ENCODE measurements around the gene SPAG6. TPM values are rescaled to one million over a fixed set of nuclear protein-coding genes. Genes with fewer than 3 reads are reported as not detected.

The SPAG6 gene
- total and polyA plus RNA-seq, 2 experiments from 2014 or later, result 0.21 TPM; not detected in 1

DNA sequence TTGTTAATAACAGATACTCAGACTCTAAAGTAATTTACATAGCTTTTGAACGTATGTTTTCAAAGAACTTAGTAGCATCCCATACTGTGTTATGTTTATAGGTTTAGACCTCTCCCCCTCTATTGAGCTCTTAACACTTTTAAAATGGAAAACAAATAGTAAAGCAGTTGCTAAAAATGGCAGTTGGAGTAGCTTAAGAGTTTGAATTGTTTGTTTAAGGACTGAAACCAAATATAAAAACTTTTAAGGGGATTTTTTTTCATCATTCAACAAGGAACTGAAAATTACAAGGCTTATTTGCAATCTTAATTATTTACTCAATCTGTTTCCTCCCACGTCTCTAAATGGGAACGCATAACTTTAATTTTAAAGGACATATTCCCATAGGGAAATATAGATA, 1.6 kb upstream of the SPAG6 start:
- Mint-ChIP-seq H3K9me3 (no peaks in the 10 kb centered on the region), H3K4me1 (peaks cover 10% of the 10 kb centered on the region), H3K36me3 (ENCODE audit: low read depth) (no peaks in the 10 kb centered on the region), H3K27ac (no peak overlapping the region), H3K27me3 (ENCODE audit: insufficient read depth, low read depth, poor library complexity) (peaks cover 91% of the 10 kb centered on the region), H3K4me3 (no peak overlapping the region)
- no peaks in the 10 kb centered on the region for H3K9me2 ChIP-seq (ENCODE audit: insufficient read depth)
- H3K4me1 ChIP-seq (ENCODE audit: insufficient read depth), result peaks cover 20% of the 10 kb centered on the region
- H3K4me3 ChIP-seq, result no peak overlapping the region
- H4K20me1 ChIP-seq (replicated peaks; ENCODE audit: insufficient read depth), result peaks cover 9% of the 10 kb centered on the region
- no peak overlapping the region for H3K4me2 ChIP-seq
- H2AFZ ChIP-seq, result no peak overlapping the region
- no peaks in the 10 kb centered on the region for H3K36me3 ChIP-seq (ENCODE audit: insufficient read depth)
- H3K27me3 ChIP-seq (ENCODE audit: insufficient read depth), result peaks cover 100% of the 10 kb centered on the region
- TF ChIP-seq CREB1 (CRISPR knock-in tag; IDR thresholded peaks at IDR 0.05; ENCODE audit: low read depth) (no peak), JUNB (IDR thresholded peaks at IDR 0.05; ENCODE audit: unreplicated experiment) (no peak), NANOG (IDR thresholded peaks at IDR 0.05; ENCODE audit: borderline replicate concordance) (no peak), ZNF114 (CRISPR knock-in tag; IDR thresholded peaks at IDR 0.05) (no peak), EZH2 (IDR thresholded peaks at IDR 0.05; ENCODE audit: low read depth, unreplicated experiment) (no peak), ZNF331 (CRISPR knock-in tag; IDR thresholded peaks at IDR 0.05; ENCODE audit: low read depth) (no peak), POLR2AphosphoS5 (IDR thresholded peaks at IDR 0.05; ENCODE audit: low read depth) (no peak), STAT1 (IDR thresholded peaks at IDR 0.05; ENCODE audit: unreplicated experiment) (no peak), EZH2phosphoT487 (IDR thresholded peaks at IDR 0.05; ENCODE audit: unreplicated experiment) (no peak)
- TF ChIP-seq, protein P1, sequence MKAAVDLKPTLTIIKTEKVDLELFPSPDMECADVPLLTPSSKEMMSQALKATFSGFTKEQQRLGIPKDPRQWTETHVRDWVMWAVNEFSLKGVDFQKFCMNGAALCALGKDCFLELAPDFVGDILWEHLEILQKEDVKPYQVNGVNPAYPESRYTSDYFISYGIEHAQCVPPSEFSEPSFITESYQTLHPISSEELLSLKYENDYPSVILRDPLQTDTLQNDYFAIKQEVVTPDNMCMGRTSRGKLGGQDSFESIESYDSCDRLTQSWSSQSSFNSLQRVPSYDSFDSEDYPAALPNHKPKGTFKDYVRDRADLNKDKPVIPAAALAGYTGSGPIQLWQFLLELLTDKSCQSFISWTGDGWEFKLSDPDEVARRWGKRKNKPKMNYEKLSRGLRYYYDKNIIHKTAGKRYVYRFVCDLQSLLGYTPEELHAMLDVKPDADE (IDR thresholded peaks at IDR 0.05), result no peak
- TF ChIP-seq, protein P2, sequence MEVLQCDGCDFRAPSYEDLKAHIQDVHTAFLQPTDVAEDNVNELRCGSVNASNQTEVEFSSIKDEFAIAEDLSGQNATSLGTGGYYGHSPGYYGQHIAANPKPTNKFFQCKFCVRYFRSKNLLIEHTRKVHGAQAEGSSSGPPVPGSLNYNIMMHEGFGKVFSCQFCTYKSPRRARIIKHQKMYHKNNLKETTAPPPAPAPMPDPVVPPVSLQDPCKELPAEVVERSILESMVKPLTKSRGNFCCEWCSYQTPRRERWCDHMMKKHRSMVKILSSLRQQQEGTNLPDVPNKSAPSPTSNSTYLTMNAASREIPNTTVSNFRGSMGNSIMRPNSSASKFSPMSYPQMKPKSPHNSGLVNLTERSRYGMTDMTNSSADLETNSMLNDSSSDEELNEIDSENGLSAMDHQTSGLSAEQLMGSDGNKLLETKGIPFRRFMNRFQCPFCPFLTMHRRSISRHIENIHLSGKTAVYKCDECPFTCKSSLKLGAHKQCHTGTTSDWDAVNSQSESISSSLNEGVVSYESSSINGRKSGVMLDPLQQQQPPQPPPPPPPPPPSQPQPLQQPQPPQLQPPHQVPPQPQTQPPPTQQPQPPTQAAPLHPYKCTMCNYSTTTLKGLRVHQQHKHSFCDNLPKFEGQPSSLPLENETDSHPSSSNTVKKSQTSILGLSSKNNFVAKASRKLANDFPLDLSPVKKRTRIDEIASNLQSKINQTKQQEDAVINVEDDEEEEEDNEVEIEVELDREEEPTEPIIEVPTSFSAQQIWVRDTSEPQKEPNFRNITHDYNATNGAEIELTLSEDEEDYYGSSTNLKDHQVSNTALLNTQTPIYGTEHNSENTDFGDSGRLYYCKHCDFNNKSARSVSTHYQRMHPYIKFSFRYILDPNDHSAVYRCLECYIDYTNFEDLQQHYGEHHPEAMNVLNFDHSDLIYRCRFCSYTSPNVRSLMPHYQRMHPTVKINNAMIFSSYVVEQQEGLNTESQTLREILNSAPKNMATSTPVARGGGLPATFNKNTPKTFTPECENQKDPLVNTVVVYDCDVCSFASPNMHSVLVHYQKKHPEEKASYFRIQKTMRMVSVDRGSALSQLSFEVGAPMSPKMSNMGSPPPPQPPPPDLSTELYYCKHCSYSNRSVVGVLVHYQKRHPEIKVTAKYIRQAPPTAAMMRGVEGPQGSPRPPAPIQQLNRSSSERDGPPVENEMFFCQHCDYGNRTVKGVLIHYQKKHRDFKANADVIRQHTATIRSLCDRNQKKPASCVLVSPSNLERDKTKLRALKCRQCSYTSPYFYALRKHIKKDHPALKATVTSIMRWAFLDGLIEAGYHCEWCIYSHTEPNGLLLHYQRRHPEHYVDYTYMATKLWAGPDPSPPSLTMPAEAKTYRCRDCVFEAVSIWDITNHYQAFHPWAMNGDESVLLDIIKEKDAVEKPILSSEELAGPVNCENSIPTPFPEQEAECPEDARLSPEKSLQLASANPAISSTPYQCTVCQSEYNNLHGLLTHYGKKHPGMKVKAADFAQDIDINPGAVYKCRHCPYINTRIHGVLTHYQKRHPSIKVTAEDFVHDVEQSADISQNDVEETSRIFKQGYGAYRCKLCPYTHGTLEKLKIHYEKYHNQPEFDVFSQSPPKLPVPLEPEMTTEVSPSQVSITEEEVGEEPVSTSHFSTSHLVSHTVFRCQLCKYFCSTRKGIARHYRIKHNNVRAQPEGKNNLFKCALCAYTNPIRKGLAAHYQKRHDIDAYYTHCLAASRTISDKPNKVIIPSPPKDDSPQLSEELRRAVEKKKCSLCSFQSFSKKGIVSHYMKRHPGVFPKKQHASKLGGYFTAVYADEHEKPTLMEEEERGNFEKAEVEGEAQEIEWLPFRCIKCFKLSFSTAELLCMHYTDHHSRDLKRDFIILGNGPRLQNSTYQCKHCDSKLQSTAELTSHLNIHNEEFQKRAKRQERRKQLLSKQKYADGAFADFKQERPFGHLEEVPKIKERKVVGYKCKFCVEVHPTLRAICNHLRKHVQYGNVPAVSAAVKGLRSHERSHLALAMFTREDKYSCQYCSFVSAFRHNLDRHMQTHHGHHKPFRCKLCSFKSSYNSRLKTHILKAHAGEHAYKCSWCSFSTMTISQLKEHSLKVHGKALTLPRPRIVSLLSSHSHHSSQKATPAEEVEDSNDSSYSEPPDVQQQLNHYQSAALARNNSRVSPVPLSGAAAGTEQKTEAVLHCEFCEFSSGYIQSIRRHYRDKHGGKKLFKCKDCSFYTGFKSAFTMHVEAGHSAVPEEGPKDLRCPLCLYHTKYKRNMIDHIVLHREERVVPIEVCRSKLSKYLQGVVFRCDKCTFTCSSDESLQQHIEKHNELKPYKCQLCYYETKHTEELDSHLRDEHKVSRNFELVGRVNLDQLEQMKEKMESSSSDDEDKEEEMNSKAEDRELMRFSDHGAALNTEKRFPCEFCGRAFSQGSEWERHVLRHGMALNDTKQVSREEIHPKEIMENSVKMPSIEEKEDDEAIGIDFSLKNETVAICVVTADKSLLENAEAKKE (CRISPR knock-in tag; IDR thresholded peaks at IDR 0.05), result no peak
- TF ChIP-seq, protein P3, sequence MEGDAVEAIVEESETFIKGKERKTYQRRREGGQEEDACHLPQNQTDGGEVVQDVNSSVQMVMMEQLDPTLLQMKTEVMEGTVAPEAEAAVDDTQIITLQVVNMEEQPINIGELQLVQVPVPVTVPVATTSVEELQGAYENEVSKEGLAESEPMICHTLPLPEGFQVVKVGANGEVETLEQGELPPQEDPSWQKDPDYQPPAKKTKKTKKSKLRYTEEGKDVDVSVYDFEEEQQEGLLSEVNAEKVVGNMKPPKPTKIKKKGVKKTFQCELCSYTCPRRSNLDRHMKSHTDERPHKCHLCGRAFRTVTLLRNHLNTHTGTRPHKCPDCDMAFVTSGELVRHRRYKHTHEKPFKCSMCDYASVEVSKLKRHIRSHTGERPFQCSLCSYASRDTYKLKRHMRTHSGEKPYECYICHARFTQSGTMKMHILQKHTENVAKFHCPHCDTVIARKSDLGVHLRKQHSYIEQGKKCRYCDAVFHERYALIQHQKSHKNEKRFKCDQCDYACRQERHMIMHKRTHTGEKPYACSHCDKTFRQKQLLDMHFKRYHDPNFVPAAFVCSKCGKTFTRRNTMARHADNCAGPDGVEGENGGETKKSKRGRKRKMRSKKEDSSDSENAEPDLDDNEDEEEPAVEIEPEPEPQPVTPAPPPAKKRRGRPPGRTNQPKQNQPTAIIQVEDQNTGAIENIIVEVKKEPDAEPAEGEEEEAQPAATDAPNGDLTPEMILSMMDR (conservative IDR thresholded peaks at IDR 0.05; ENCODE audit: low read depth in 2 of 2), result no peak
- TF ChIP-seq, protein P4, sequence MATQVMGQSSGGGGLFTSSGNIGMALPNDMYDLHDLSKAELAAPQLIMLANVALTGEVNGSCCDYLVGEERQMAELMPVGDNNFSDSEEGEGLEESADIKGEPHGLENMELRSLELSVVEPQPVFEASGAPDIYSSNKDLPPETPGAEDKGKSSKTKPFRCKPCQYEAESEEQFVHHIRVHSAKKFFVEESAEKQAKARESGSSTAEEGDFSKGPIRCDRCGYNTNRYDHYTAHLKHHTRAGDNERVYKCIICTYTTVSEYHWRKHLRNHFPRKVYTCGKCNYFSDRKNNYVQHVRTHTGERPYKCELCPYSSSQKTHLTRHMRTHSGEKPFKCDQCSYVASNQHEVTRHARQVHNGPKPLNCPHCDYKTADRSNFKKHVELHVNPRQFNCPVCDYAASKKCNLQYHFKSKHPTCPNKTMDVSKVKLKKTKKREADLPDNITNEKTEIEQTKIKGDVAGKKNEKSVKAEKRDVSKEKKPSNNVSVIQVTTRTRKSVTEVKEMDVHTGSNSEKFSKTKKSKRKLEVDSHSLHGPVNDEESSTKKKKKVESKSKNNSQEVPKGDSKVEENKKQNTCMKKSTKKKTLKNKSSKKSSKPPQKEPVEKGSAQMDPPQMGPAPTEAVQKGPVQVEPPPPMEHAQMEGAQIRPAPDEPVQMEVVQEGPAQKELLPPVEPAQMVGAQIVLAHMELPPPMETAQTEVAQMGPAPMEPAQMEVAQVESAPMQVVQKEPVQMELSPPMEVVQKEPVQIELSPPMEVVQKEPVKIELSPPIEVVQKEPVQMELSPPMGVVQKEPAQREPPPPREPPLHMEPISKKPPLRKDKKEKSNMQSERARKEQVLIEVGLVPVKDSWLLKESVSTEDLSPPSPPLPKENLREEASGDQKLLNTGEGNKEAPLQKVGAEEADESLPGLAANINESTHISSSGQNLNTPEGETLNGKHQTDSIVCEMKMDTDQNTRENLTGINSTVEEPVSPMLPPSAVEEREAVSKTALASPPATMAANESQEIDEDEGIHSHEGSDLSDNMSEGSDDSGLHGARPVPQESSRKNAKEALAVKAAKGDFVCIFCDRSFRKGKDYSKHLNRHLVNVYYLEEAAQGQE (IDR thresholded peaks at IDR 0.05; ENCODE audit: unreplicated experiment), result no peak
- DNase-seq (ENCODE audit: low spot score) (no peak), ATAC-seq (no peak)
- no peak overlapping the region for H3K27ac ChIP-seq (ENCODE audit: low read depth)
- no peaks in the 10 kb centered on the region for H3K79me2 ChIP-seq (replicated peaks; ENCODE audit: insufficient read depth)
- H3F3A ChIP-seq (replicated peaks; ENCODE audit: low read depth), result peaks cover 17% of the 10 kb centered on the region
